B cell (primary cell): ENCODE results near the gene PCDHGA11. TPM values are rescaled to one million over a fixed set of nuclear protein-coding genes. Genes with fewer than 3 reads are reported as not detected.

Experiments used
- ATAC-seq: fragments of 200-7000 bp; cut with Tn5 transposase; one replicate; pipeline ENCODE4 v1.10.0; 2021; ENCODE audit warnings: low read depth, mild to moderate bottlenecking, moderate number of reproducible peaks, moderate library complexity
- CTCF ChIA-PET: fragments of 350-600 bp; sonication (Branson Sonifier 250); formaldehyde crosslinking; loops from one replicate; lab custom pipeline; 2021; ENCODE audit warnings: antibody characterized with exemption, inconsistent platforms; lab: Charles Lee
- POLR2A ChIA-PET: fragments of 350-600 bp; sonication (Branson Sonifier 250); formaldehyde crosslinking; loops from one replicate; lab custom pipeline; 2021; ENCODE audit warnings: antibody characterized with exemption; lab: Charles Lee
- DNase-seq: peaks from one replicate; pipeline ENCODE4 v3.0.0; 2013
- H2AFZ ChIP-seq: 2 replicates; pipeline ENCODE4 v1.6.1; 2012; ENCODE audit warnings: mild to moderate bottlenecking, low read depth, low read length; ENCODE audit not compliant: insufficient read depth, poor library complexity, severe bottlenecking
- H3K27ac ChIP-seq, 2 donors: 1 replicate in 1 of 2; 2 replicates in 1 of 2; pipeline ENCODE4 v1.5.1; 2012 to 2013; ENCODE audit warnings: low read length in 2 of 2, mild to moderate bottlenecking in 2 of 2, moderate library complexity in 1 of 2
- H3K27me3 ChIP-seq, 4 experiments: fragments of 200-600 bp in 1 of 4; sonication (generic) in 1 of 4; replicated peaks in 1 of 4; 1 replicate in 2 of 4; 2 replicates in 2 of 4; pipeline versions ENCODE4 v1.6.1 to v1.7.0; 2013 to 2016; ENCODE audit warnings: low read length in 3 of 4, mild to moderate bottlenecking in 2 of 4, mixed read lengths in 1 of 4, moderate library complexity in 1 of 4; ENCODE audit not compliant: insufficient read depth in 4 of 4, control insufficient read depth in 3 of 4; ENCODE audit errors: control extremely low read depth in 1 of 4
- H3K36me3 ChIP-seq, 2 experiments: replicated peaks in 1 of 2; 1 replicate in 1 of 2; 2 replicates in 1 of 2; pipeline versions ENCODE4 v1.6.1 to v1.7.1; 2013; ENCODE audit warnings: low read length in 1 of 2; ENCODE audit not compliant: insufficient read depth in 2 of 2, control insufficient read depth in 1 of 2; ENCODE audit errors: control extremely low read depth in 1 of 2, extremely low read depth in 1 of 2
- H3K4me1 ChIP-seq, 2 donors: fragments of 200-600 bp in 1 of 2; sonication (generic) in 1 of 2; 1 replicate in 1 of 2; 2 replicates in 1 of 2; pipeline versions ENCODE4 v1.5.1 to v1.6.1; 2013 to 2017; ENCODE audit warnings: low read length in 2 of 2; ENCODE audit not compliant: control insufficient read depth in 2 of 2, insufficient read depth in 2 of 2
- H3K4me2 ChIP-seq: replicated peaks from 2 replicates; pipeline ENCODE3; 2012; ENCODE audit warnings: mild to moderate bottlenecking, low read depth, low read length; ENCODE audit not compliant: poor library complexity, severe bottlenecking
- H3K4me3 ChIP-seq, 5 experiments: fragments of 200-600 bp in 1 of 5; sonication (generic) in 1 of 5; 1 replicate in 3 of 5; 2 replicates in 2 of 5; pipeline versions ENCODE4 v1.5.1 to v1.7.0; 2011 to 2016; ENCODE audit warnings: low read length in 4 of 5, mild to moderate bottlenecking in 4 of 5, low read depth in 2 of 5, control low read depth in 1 of 5, moderate library complexity in 1 of 5; ENCODE audit not compliant: insufficient read depth in 1 of 5; ENCODE audit errors: control extremely low read depth in 1 of 5, extremely low read depth in 1 of 5
- H3K79me2 ChIP-seq: fragments of 200-600 bp; sonication (generic); one replicate; pipeline ENCODE4 v1.6.0; 2016; ENCODE audit warnings: low read length; ENCODE audit not compliant: control insufficient read depth, insufficient read depth
- H3K9ac ChIP-seq: fragments of 200-600 bp; sonication (generic); 2 replicates; pipeline ENCODE4 v1.6.1; 2017; ENCODE audit warnings: mild to moderate bottlenecking, low read length, moderate library complexity
- H3K9me3 ChIP-seq, 3 donors: one replicate each; pipeline versions ENCODE4 v1.6.1 to v1.7.1; 2013; ENCODE audit warnings: low read length in 2 of 3; ENCODE audit not compliant: control insufficient read depth in 2 of 3, insufficient read depth in 1 of 3; ENCODE audit errors: control extremely low read depth in 1 of 3
- H4K20me1 ChIP-seq: 2 replicates; pipeline ENCODE4 v1.6.0; 2012; ENCODE audit warnings: mild to moderate bottlenecking, low read length; ENCODE audit not compliant: insufficient read depth, control insufficient read depth, poor library complexity, severe bottlenecking
- H3K27ac Mint-ChIP-seq: one replicate; pipeline ENCODE4 v1.8.0; 2021; ENCODE audit warnings: mixed read lengths
- H3K27me3 Mint-ChIP-seq: one replicate; pipeline ENCODE4 v1.8.0; 2021; ENCODE audit warnings: mixed read lengths
- H3K4me1 Mint-ChIP-seq: one replicate; pipeline ENCODE4 v1.8.0; 2021; ENCODE audit warnings: mixed read lengths
- H3K4me3 Mint-ChIP-seq: one replicate; pipeline ENCODE4 v1.8.0; 2021; ENCODE audit warnings: mixed read lengths
- H3K9me3 Mint-ChIP-seq: one replicate; pipeline ENCODE4 v1.8.0; 2022; ENCODE audit warnings: mixed read lengths; ENCODE audit not compliant: insufficient read depth
- EZH2 ChIP-seq: IDR thresholded peaks from 2 replicates; pipeline ENCODE4 v1.6.1; 2012; ENCODE audit warnings: borderline replicate concordance, low read depth, mild to moderate bottlenecking, moderate library complexity, low read length; ENCODE audit not compliant: insufficient read depth, poor library complexity, severe bottlenecking
- WGBS: methylation state at CpG from one replicate; pipeline ENCODE4 v1.1.5; 2013; ENCODE audit warnings: missing lambda C conversion rate; ENCODE audit not compliant: insufficient coverage; 5-methylcytosine and 5-hydroxymethylcytosine counted together
- intact Hi-C: fragments of 100-400 bp; cut with micrococcal nuclease; formaldehyde crosslinking; loops from one replicate; pipeline ENCODE4 v1.10.0; 2022
- polyA plus RNA-seq: library from polyadenylated mRNA; depleted of rRNA; stranded (reverse); fragments of >200 nt; gene quantifications from 2 replicates; pipeline ENCODE4 v1.2.3, GENCODE V29; 2012
- total RNA-seq, 2 donors: library from RNA; stranded (reverse); fragments of 120-200 nt in 1 of 2; gene quantifications; 1 replicate in 1 of 2; 2 replicates in 1 of 2; pipeline versions ENCODE4 v1.2.3 to v1.2.4, GENCODE V29; 2013 to 2022
- TF ChIP-seq, protein P1 (sequence below): fragments of 200-600 bp; IDR thresholded peaks from one replicate; pipeline ENCODE4 v1.8.0; 2022; ENCODE audit warnings: antibody characterized with exemption, mild to moderate bottlenecking

Gene PCDHGA11
- total and polyA plus RNA-seq, 2 donors (not counting 1 experiment from before 2014, with no cell fraction given) = 0.15 to 1.5 TPM

DNA sequence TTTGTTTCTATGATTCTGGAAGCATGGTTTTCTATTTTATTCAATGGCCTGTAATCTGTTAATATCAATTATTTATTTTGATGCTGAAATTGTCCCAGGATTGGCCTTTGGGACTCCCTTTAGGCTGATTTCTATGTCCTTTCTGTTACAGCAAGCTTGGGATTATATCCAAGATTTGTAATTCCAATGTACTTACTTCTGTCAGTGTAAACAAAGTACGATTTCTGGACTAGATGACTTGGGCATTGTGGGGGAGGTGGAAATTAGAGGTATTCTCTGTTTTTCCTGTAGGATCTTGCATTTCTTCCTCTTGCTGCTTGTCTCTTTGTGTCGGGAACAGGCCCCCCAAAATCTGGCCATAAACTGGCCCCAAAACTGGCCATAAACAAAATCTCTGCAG is 13.2 kb downstream of the PCDHGA11 start:
- H3K9me3 ChIP-seq = peaks cover 0 to 36% (median 26%) of the 10 kb centered on the region in 3 donors
- H3K36me3 ChIP-seq = no peaks in the 10 kb centered on the region
- no peaks in the 10 kb centered on the region for H3K79me2 ChIP-seq
- Mint-ChIP-seq H3K4me1 (peaks cover 7% of the 10 kb centered on the region), H3K27me3 (peaks cover 26% of the 10 kb centered on the region), H3K9me3 (peaks cover 3% of the 10 kb centered on the region), H3K4me3 (no peak overlapping the region), H3K27ac (no peak overlapping the region)
- peaks cover 15 to 17% of the 10 kb centered on the region in 2 donors for H3K4me1 ChIP-seq
- CTCF ChIA-PET = interaction anchor here (1.5 kb wide), 1 partner anchor 133 kb away, joined by 3 read pairs; no protein-coding TSS in a partner anchor
- ATAC-seq (no peak), DNase-seq (no peak)
- no peak overlapping the region for H2AFZ ChIP-seq
- H3K27ac ChIP-seq = no peak overlapping the region
- TF ChIP-seq, protein P1, sequence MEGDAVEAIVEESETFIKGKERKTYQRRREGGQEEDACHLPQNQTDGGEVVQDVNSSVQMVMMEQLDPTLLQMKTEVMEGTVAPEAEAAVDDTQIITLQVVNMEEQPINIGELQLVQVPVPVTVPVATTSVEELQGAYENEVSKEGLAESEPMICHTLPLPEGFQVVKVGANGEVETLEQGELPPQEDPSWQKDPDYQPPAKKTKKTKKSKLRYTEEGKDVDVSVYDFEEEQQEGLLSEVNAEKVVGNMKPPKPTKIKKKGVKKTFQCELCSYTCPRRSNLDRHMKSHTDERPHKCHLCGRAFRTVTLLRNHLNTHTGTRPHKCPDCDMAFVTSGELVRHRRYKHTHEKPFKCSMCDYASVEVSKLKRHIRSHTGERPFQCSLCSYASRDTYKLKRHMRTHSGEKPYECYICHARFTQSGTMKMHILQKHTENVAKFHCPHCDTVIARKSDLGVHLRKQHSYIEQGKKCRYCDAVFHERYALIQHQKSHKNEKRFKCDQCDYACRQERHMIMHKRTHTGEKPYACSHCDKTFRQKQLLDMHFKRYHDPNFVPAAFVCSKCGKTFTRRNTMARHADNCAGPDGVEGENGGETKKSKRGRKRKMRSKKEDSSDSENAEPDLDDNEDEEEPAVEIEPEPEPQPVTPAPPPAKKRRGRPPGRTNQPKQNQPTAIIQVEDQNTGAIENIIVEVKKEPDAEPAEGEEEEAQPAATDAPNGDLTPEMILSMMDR = no peak
- no peak for TF ChIP-seq EZH2
- peaks cover 0 to 36% (median 20%) of the 10 kb centered on the region in 4 experiments for H3K27me3 ChIP-seq
- H3K4me3 ChIP-seq = no peak overlapping the region
- WGBS = no CpG with 5 or more reads among the region's 2 CpGs
- no peak overlapping the region for H3K4me2 ChIP-seq
- no peak overlapping the region for H3K9ac ChIP-seq
- POLR2A ChIA-PET = no interaction called here
- intact Hi-C loops = no loop called here
- no peaks in the 10 kb centered on the region for H4K20me1 ChIP-seq

DNA sequence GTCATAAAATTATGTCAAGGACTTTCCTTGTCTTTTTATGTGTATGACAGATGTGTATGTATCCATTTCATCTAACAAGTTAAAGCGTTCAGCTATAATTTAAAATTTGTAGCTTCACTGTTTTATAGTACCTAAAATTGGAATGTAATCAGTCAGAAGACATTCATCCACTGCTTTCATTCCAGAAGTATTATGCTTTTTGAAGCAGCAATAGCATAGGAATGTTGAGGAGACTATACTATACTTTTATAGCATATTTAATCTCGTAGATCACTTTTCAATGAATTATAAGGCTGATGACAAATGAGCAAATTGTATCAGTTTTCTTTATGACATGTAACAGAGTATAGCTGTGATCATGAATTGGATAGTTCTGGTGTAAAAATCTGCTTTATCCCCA is 16.4 kb downstream of the PCDHGA11 start:
- intact Hi-C loops = no loop called here
- Histone ChIP-seq H3K36me3 (no peaks in the 10 kb centered on the region), H3K4me2 (no peak overlapping the region), H3K9ac (no peak overlapping the region), H4K20me1 (no peaks in the 10 kb centered on the region), H3K27ac (no peak overlapping the region), H3K79me2 (no peaks in the 10 kb centered on the region), H3K4me1 (no peaks in the 10 kb centered on the region), H2AFZ (no peak overlapping the region), H3K9me3 (peaks cover 0 to 30% (median 6%) of the 10 kb centered on the region in 3 donors), H3K27me3 (peaks cover 0 to 19% (median 2%) of the 10 kb centered on the region in 4 experiments), H3K4me3 (no peak overlapping the region)
- Mint-ChIP-seq H3K4me1 (no peaks in the 10 kb centered on the region), H3K27ac (no peak overlapping the region), H3K4me3 (no peak overlapping the region), H3K9me3 (peaks cover 2% of the 10 kb centered on the region), H3K27me3 (peaks cover 12% of the 10 kb centered on the region)
- no peak for ATAC-seq
- CTCF ChIA-PET = no interaction called here
- DNase-seq = no peak
- POLR2A ChIA-PET = no interaction called here
- no CpG with 5 or more reads among the region's 2 CpGs for WGBS
- no peak for TF ChIP-seq EZH2
- TF ChIP-seq, protein P1 = no peak
